ENCODE measurements around the gene HOXA4.

The HOXA4 gene

GRCh38 chr7:27131390-27131819, 848 bp upstream of the HOXA4 start:
- DNase-seq (ENCODE audit: low read depth) = no peak
- no peak overlapping the region for H3K4me3 ChIP-seq (ENCODE audit: low read length)
- TF ChIP-seq, protein P1, sequence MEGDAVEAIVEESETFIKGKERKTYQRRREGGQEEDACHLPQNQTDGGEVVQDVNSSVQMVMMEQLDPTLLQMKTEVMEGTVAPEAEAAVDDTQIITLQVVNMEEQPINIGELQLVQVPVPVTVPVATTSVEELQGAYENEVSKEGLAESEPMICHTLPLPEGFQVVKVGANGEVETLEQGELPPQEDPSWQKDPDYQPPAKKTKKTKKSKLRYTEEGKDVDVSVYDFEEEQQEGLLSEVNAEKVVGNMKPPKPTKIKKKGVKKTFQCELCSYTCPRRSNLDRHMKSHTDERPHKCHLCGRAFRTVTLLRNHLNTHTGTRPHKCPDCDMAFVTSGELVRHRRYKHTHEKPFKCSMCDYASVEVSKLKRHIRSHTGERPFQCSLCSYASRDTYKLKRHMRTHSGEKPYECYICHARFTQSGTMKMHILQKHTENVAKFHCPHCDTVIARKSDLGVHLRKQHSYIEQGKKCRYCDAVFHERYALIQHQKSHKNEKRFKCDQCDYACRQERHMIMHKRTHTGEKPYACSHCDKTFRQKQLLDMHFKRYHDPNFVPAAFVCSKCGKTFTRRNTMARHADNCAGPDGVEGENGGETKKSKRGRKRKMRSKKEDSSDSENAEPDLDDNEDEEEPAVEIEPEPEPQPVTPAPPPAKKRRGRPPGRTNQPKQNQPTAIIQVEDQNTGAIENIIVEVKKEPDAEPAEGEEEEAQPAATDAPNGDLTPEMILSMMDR (conservative IDR thresholded peaks at IDR 0.05; ENCODE audit: low read depth, low read length) = no peak

- TF ChIP-seq, protein P1 (conservative IDR thresholded peaks at IDR 0.05; ENCODE audit: low read depth, low read length) = no peak
- no peak for DNase-seq (ENCODE audit: low read depth)
- H3K4me3 ChIP-seq (ENCODE audit: low read length) = no peak overlapping the region
Observed at GRCh38 chr7:27129729-27130539, 623 bp downstream of the HOXA4 start.

GRCh38 chr7:27128776-27129728, 1.5 kb downstream of the HOXA4 start:
- TF ChIP-seq, protein P1 (conservative IDR thresholded peaks at IDR 0.05; ENCODE audit: low read depth, low read length) = no peak

GRCh38 chr7:27128034-27128433, 2.5 kb downstream of the HOXA4 start:
- DNase-seq (ENCODE audit: low read depth) = no peak
- TF ChIP-seq, protein P1 (conservative IDR thresholded peaks at IDR 0.05; ENCODE audit: low read depth, low read length) = no peak
- H3K4me3 ChIP-seq (ENCODE audit: low read length) = no peak overlapping the region

More at GRCh38 chr7:27128776-27129728, 1.5 kb downstream of the HOXA4 start:
- no peak overlapping the region for H3K4me3 ChIP-seq (ENCODE audit: low read length)
- DNase-seq (ENCODE audit: low read depth) = no peak

DNA sequence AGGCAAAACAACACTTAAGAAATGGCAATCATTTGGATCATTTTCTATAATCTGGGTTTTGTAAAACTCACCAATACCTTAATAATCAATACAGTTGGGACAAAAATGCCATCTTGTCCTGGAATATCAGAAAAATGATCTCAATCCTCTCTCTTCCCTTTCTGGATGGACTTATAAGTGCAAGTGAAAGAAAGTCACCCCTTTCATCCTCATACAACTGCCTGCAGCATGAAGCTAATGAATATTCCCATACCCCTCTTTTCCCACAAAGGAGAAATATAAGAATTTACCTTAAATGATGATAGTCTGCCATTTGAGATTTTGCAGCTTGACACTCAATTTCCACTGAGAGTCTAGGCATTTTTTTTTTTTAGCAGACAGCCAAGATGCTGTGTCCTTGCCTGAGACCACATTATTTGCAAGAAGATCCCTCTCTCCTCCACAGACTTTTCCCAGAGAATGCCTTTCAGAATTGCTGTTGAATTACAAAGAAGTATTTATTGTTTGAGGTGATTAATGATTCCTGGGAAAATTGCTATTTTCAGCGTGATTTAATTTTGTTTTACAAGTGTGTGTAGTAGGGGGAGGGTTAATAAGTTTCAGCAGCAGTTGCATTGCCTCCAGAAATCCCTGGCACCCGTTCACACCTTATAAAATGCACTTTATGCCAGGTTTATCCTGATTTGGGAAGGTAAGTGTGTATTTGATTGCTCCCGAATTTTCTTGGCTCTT, 3.8 kb downstream of the HOXA4 start:
- DNase-seq (ENCODE audit: low read depth) = no peak
- no peak overlapping the region for H3K4me3 ChIP-seq (ENCODE audit: low read length)
- TF ChIP-seq, protein P1 (conservative IDR thresholded peaks at IDR 0.05; ENCODE audit: low read depth, low read length) = no peak

GRCh38 chr7:27125986-27126394, 4.6 kb downstream of the HOXA4 start:
- no peak overlapping the region for H3K4me3 ChIP-seq (ENCODE audit: low read length)
- TF ChIP-seq, protein P1 (conservative IDR thresholded peaks at IDR 0.05; ENCODE audit: low read depth, low read length) = no peak
- DNase-seq (ENCODE audit: low read depth) = no peak

Measured in retinal pigment epithelial cell (primary cell).